ENCODE results near the gene IL6R. TPM values are rescaled to one million over a fixed set of nuclear protein-coding genes. Genes with fewer than 3 reads are reported as not detected.

Gene IL6R
- total and polyA plus RNA-seq, 2 donors from 2014 or later = 6.2 to 33.0 TPM

DNA sequence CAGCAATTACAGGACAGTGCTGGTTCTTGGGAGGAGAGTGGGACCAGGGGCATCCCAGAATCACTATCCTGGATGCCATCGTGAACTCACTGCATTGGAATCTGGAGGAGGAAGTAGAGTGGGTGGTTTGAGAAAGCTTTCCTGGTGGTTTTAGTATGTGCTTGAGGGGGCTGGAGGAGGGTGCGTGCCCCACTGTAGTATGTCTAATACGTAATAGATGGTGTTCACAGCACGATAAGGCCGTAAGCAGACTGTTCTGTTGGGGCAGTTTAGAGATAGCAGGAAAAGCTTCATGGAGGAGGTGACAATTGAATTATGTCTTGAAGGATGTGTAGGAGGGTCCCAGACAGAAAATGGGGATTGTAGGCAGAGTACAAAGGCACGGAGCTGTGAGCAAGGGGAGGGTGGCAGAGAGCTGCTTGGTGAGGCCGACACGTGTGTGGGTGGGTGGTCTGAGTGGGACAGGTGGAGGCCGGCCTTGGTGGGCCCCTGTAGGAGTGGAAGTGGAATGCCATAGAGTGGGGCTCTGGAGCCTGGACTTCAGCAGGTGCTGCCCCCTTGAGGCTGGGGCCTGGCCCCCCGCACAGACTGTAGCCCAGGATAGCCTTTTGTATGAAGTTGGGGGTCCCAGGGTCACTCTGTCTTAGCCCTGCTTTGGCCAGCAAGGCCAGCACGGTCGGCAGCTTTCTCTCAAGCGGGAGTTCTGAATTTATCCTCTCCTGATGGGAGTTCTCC, 37.0 kb downstream of the IL6R start:
- Histone ChIP-seq H3K9ac (ENCODE audit: low read length in 3 of 3) (peak overlapping the region in 1 of 3 donors; percentile 12), H3K4me3 (ENCODE audit: low read length in 3 of 3) (no peak overlapping the region), H3K27me3 (ENCODE audit: control insufficient read depth, insufficient read depth, low read length) (no peaks in the 10 kb centered on the region), H3K4me1 (ENCODE audit: control insufficient read depth in 2 of 3, insufficient read depth in 2 of 3, low read depth in 1 of 3, low read length in 3 of 3) (peaks cover 0 to 13% (median 4%) of the 10 kb centered on the region in 3 donors), H3K27ac (ENCODE audit: low read depth in 2 of 2, low read length in 2 of 2) (peak overlapping the region in 1 of 2 donors; percentile 22), H3K36me3 (ENCODE audit: control insufficient read depth in 2 of 3, insufficient read depth in 3 of 3, low read length in 3 of 3) (peaks cover 0 to 12% (median 0%) of the 10 kb centered on the region in 3 donors), H3K9me3 (ENCODE audit: control insufficient read depth in 2 of 3, insufficient read depth in 1 of 3, low read length in 3 of 3) (no peaks in the 10 kb centered on the region)
- FAIRE-seq = no peak
- TF ChIP-seq, protein P1, sequence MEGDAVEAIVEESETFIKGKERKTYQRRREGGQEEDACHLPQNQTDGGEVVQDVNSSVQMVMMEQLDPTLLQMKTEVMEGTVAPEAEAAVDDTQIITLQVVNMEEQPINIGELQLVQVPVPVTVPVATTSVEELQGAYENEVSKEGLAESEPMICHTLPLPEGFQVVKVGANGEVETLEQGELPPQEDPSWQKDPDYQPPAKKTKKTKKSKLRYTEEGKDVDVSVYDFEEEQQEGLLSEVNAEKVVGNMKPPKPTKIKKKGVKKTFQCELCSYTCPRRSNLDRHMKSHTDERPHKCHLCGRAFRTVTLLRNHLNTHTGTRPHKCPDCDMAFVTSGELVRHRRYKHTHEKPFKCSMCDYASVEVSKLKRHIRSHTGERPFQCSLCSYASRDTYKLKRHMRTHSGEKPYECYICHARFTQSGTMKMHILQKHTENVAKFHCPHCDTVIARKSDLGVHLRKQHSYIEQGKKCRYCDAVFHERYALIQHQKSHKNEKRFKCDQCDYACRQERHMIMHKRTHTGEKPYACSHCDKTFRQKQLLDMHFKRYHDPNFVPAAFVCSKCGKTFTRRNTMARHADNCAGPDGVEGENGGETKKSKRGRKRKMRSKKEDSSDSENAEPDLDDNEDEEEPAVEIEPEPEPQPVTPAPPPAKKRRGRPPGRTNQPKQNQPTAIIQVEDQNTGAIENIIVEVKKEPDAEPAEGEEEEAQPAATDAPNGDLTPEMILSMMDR (IDR thresholded peaks at IDR 0.05; ENCODE audit: borderline replicate concordance, extremely low read depth, insufficient read depth) = no peak
- intact Hi-C loops (cut with DNase I) = no loop called here
- DNase-seq = peak in 1 of 5 donors; percentile 74

DNA sequence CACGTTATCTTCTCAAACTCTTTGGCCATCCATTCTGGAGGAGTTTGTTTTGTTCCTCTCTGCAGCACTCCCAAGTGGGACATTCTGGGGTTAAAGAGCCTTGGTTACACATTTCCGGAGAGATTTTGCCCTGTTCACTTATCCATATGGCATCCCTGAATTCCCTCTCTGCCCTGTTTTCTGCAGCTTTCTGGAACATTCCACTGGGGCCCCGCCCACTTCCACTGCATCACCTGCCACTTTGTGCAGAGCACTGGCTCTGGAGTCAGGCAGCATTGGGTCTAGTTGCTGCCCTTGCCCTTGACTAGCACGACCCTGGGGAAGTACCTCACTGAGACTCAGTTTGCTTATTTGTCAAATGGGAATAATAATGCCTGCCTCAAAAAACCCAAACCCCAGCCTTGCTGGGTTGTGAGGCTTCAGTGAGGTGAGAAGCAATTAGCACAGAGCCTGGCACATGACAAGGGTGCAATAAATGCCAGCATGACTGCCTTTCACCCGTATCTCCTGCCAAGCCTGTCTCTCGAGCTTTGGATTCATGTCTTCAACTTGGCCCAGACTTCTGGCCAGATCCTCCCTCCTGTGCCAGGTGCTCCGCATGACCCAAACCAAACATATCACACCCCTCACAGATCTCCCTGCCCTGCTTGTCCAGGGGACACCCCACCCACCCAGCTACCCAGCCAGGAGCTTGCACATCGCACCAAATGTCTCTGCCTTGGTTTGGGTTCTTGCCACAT, 38.3 kb downstream of the IL6R start:
- H3K9me3 ChIP-seq (ENCODE audit: control insufficient read depth in 2 of 3, insufficient read depth in 1 of 3, low read length in 3 of 3) = no peaks in the 10 kb centered on the region
- intact Hi-C loops (cut with DNase I) = no loop called here

DNA sequence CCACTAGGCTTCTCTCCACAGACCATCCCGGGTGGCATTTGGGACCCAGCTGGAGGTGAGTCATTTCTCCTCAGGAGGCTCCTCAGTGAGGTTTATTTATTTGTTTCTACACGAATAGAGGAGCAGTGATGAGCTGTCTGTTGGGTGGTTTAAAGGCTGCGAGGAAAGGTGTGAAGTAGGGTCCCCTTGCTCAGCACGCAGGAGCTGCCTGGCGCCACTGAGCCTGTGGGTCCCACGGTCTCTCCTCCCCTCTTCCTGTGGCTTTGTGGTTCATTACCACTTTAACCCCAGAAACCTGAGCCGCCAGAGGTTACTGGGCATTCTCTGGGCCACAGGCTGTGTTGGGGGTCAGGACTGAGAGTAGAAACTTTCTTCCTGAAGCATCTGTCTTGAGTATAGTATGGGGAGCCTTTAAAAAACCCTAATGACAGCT, 39.9 kb downstream of the IL6R start:
- Histone ChIP-seq H3K27ac (ENCODE audit: low read depth in 2 of 2, low read length in 2 of 2) (no peak overlapping the region), H3K27me3 (ENCODE audit: control insufficient read depth, insufficient read depth, low read length) (no peaks in the 10 kb centered on the region), H3K4me1 (ENCODE audit: control insufficient read depth in 2 of 3, insufficient read depth in 2 of 3, low read depth in 1 of 3, low read length in 3 of 3) (peaks cover 0 to 4% (median 4%) of the 10 kb centered on the region in 3 donors), H3K9ac (ENCODE audit: low read length in 3 of 3) (no peak overlapping the region), H3K36me3 (ENCODE audit: control insufficient read depth in 2 of 3, insufficient read depth in 3 of 3, low read length in 3 of 3) (peaks cover 0 to 24% (median 9%) of the 10 kb centered on the region in 3 donors), H3K4me3 (ENCODE audit: low read length in 3 of 3) (no peak overlapping the region), H3K9me3 (ENCODE audit: control insufficient read depth in 2 of 3, insufficient read depth in 1 of 3, low read length in 3 of 3) (no peaks in the 10 kb centered on the region)
- intact Hi-C loops (cut with DNase I) = no loop called here
- FAIRE-seq (no peak), DNase-seq (no peak)
- TF ChIP-seq, protein P1 (IDR thresholded peaks at IDR 0.05; ENCODE audit: borderline replicate concordance, extremely low read depth, insufficient read depth) = no peak

More for the DNA sequence above, 38.3 kb downstream of the IL6R start:
- DNase-seq (no peak), FAIRE-seq (no peak)
- H3K4me3 ChIP-seq (ENCODE audit: low read length in 3 of 3) = no peak overlapping the region
- H3K9ac ChIP-seq (ENCODE audit: low read length in 3 of 3) = no peak overlapping the region
- no peaks in the 10 kb centered on the region for H3K27me3 ChIP-seq (ENCODE audit: control insufficient read depth, insufficient read depth, low read length)
- H3K27ac ChIP-seq (ENCODE audit: low read depth in 2 of 2, low read length in 2 of 2) = no peak overlapping the region
- H3K36me3 ChIP-seq (ENCODE audit: control insufficient read depth in 2 of 3, insufficient read depth in 3 of 3, low read length in 3 of 3) = peaks cover 0 to 19% (median 3%) of the 10 kb centered on the region in 3 donors
- H3K4me1 ChIP-seq (ENCODE audit: control insufficient read depth in 2 of 3, insufficient read depth in 2 of 3, low read depth in 1 of 3, low read length in 3 of 3) = peaks cover 0 to 12% (median 4%) of the 10 kb centered on the region in 3 donors
- TF ChIP-seq, protein P1 (IDR thresholded peaks at IDR 0.05; ENCODE audit: borderline replicate concordance, extremely low read depth, insufficient read depth) = no peak
